ENCODE measurements around the gene OXER1. TPM values are rescaled to one million over a fixed set of nuclear protein-coding genes. Genes with fewer than 3 reads are reported as not detected.

OXER1 gene
- total and polyA plus RNA-seq, 9 of the 15 experiments (the other 6 are each of a cell fraction or from before 2014, with no cell fraction given) = not detected

GRCh38 chr2:42725657-42726056 is 38.3 kb downstream of the OXER1 start:
- Histone ChIP-seq H4K20me1 (replicated peaks; ENCODE audit: control insufficient read depth, insufficient read depth, low read length) (no peaks in the 10 kb centered on the region), H3K36me3 (ENCODE audit: control insufficient read depth, insufficient read depth, low read length) (no peaks in the 10 kb centered on the region), H3K27me3 (ENCODE audit: control insufficient read depth in 2 of 2, insufficient read depth in 2 of 2, low read length in 2 of 2) (peaks cover 2 to 4% of the 10 kb centered on the region in 2 experiments; a peak in 2 of 5 replicates), H3K9me3 (replicated peaks; ENCODE audit: control insufficient read depth, insufficient read depth, low read depth, low read length) (no peaks in the 10 kb centered on the region; the same call in 1 of the 2 replicates), H3K79me2 (ENCODE audit: control insufficient read depth, insufficient read depth, low read length) (no peaks in the 10 kb centered on the region), H3K4me2 (ENCODE audit: insufficient read depth, low read length) (no peak overlapping the region), H3K9ac (ENCODE audit: insufficient read depth in 1 of 2, low read depth in 2 of 2, low read length in 2 of 2) (no peak overlapping the region; a peak in 1 of 4 replicates), H3K9me1 (ENCODE audit: control insufficient read depth, insufficient read depth, low read length) (no peaks in the 10 kb centered on the region), H3K27ac (ENCODE audit: extremely low read depth, low read depth, low read length) (no peak overlapping the region), H3K4me1 (replicated peaks in 1 of 2; ENCODE audit: control insufficient read depth in 2 of 2, insufficient read depth in 2 of 2, low read length in 2 of 2) (peaks cover 0 to 3% of the 10 kb centered on the region in 2 experiments; a peak in 1 of 5 replicates), H2AFZ (ENCODE audit: low read depth, low read length) (no peak overlapping the region), H3K4me3 (no peak overlapping the region)
- WGBS (ENCODE audit: insufficient coverage, low coverage, missing lambda C conversion rate) = 0% methylated on average over 4 of the region's 4 CpGs
- ChIA-PET POLR2A (interaction anchor here (1.5 kb wide), 1 partner anchor 18 kb away, joined by 3 read pairs; no protein-coding TSS in a partner anchor), CTCF (ENCODE audit: low intra/inter-chr PET ratio) (no interaction called here)
- ATAC-seq (peak; percentile 51; the same call in 1 of the 3 replicates), FAIRE-seq (no peak), DNase-seq (ENCODE audit: extremely low read depth in 1 of 4, low spot score in 3 of 4) (no peak)
- BruUV-seq (replicated peaks) = no TSS peak
- intact Hi-C loops (cut with micrococcal nuclease) = no loop called here
- peak; percentile 73 for TF ChIP-seq SPI1 (IDR thresholded peaks at IDR 0.05; ENCODE audit: borderline replicate concordance, low read depth, low read length)
- TF ChIP-seq HNRNPLL (IDR thresholded peaks at IDR 0.05; ENCODE audit: low read depth, low read length, poor library complexity, severe bottlenecking) = no peak
- in situ Hi-C loops (cut with MboI) = no loop called here

- intact Hi-C loops (cut with micrococcal nuclease) = no loop called here
- CTCF ChIA-PET (ENCODE audit: low intra/inter-chr PET ratio) = no interaction called here
- H3K27me3 ChIP-seq (ENCODE audit: control insufficient read depth in 2 of 2, insufficient read depth in 2 of 2, low read length in 2 of 2) = peaks cover 2 to 4% of the 10 kb centered on the region in 2 experiments; a peak in 2 of 5 replicates
- no peaks in the 10 kb centered on the region for H3K9me1 ChIP-seq (ENCODE audit: control insufficient read depth, insufficient read depth, low read length)
- no peak for ATAC-seq
- no peaks in the 10 kb centered on the region for H3K79me2 ChIP-seq (ENCODE audit: control insufficient read depth, insufficient read depth, low read length)
- no TSS peak for BruUV-seq (replicated peaks)
- H3K27ac ChIP-seq (ENCODE audit: extremely low read depth, low read depth, low read length) = no peak overlapping the region
- no peak overlapping the region for H3K4me3 ChIP-seq
- no peak overlapping the region for H3K4me2 ChIP-seq (ENCODE audit: insufficient read depth, low read length)
- H4K20me1 ChIP-seq (replicated peaks; ENCODE audit: control insufficient read depth, insufficient read depth, low read length) = no peaks in the 10 kb centered on the region
- POLR2A ChIA-PET = interaction anchor here (0.5 to 1.5 kb wide), 2 partner anchors 17 to 85 kb away, joined by 3 read pairs; no protein-coding TSS in a partner anchor
- DNase-seq (ENCODE audit: extremely low read depth in 1 of 4, low spot score in 3 of 4) = no peak
- peaks cover 0 to 3% of the 10 kb centered on the region in 2 experiments; a peak in 1 of 5 replicates for H3K4me1 ChIP-seq (replicated peaks in 1 of 2; ENCODE audit: control insufficient read depth in 2 of 2, insufficient read depth in 2 of 2, low read length in 2 of 2)
- H3K36me3 ChIP-seq (ENCODE audit: control insufficient read depth, insufficient read depth, low read length) = no peaks in the 10 kb centered on the region
- H3K9ac ChIP-seq (ENCODE audit: insufficient read depth in 1 of 2, low read depth in 2 of 2, low read length in 2 of 2) = no peak overlapping the region
- WGBS (ENCODE audit: insufficient coverage, low coverage, missing lambda C conversion rate) = 3% methylated on average over 2 of the region's 2 CpGs
- in situ Hi-C loops (cut with MboI) = no loop called here
- no peak overlapping the region for H2AFZ ChIP-seq (ENCODE audit: low read depth, low read length)
- no peaks in the 10 kb centered on the region; the same call in 1 of the 2 replicates for H3K9me3 ChIP-seq (replicated peaks; ENCODE audit: control insufficient read depth, insufficient read depth, low read depth, low read length)
- FAIRE-seq = no peak
- TF ChIP-seq THAP12 (CRISPR knock-in tag; IDR thresholded peaks at IDR 0.05) (no peak), ATF2 (CRISPR knock-in tag; IDR thresholded peaks at IDR 0.05) (no peak), PHB (CRISPR knock-in tag; IDR thresholded peaks at IDR 0.05) (no peak)
- TF ChIP-seq, protein P1, sequence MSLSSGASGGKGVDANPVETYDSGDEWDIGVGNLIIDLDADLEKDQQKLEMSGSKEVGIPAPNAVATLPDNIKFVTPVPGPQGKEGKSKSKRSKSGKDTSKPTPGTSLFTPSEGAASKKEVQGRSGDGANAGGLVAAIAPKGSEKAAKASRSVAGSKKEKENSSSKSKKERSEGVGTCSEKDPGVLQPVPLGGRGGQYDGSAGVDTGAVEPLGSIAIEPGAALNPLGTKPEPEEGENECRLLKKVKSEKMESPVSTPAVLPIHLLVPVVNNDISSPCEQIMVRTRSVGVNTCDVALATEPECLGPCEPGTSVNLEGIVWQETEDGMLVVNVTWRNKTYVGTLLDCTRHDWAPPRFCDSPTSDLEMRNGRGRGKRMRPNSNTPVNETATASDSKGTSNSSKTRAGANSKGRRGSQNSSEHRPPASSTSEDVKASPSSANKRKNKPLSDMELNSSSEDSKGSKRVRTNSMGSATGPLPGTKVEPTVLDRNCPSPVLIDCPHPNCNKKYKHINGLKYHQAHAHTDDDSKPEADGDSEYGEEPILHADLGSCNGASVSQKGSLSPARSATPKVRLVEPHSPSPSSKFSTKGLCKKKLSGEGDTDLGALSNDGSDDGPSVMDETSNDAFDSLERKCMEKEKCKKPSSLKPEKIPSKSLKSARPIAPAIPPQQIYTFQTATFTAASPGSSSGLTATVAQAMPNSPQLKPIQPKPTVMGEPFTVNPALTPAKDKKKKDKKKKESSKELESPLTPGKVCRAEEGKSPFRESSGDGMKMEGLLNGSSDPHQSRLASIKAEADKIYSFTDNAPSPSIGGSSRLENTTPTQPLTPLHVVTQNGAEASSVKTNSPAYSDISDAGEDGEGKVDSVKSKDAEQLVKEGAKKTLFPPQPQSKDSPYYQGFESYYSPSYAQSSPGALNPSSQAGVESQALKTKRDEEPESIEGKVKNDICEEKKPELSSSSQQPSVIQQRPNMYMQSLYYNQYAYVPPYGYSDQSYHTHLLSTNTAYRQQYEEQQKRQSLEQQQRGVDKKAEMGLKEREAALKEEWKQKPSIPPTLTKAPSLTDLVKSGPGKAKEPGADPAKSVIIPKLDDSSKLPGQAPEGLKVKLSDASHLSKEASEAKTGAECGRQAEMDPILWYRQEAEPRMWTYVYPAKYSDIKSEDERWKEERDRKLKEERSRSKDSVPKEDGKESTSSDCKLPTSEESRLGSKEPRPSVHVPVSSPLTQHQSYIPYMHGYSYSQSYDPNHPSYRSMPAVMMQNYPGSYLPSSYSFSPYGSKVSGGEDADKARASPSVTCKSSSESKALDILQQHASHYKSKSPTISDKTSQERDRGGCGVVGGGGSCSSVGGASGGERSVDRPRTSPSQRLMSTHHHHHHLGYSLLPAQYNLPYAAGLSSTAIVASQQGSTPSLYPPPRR (CRISPR knock-in tag; IDR thresholded peaks at IDR 0.05; ENCODE audit: borderline replicate concordance) = no peak
Observed at GRCh38 chr2:42724886-42725285, 39.0 kb downstream of the OXER1 start.
